OCI-LY3 (cell line): ENCODE data around the gene MPC2.

ENCODE experiments used
- H2AFZ ChIP-seq: fragments of 200-600, 300-600 bp; shearing (Covaris generic); 2 replicates; pipeline ENCODE4 v1.6.0; 2014; ENCODE audit warnings: antibody characterized with exemption, low read depth, low read length
- H3K27ac ChIP-seq: fragments of 200-600, 300-600 bp; sonication (generic); 2 replicates; pipeline ENCODE4 v1.5.1; 2014; ENCODE audit warnings: mild to moderate bottlenecking, low read length, moderate library complexity, mixed read lengths
- H3K27me3 ChIP-seq: fragments of 200-600, 300-600 bp; sonication (generic); 2 replicates; pipeline ENCODE4 v1.6.1; 2014; ENCODE audit warnings: low read depth, low read length, mixed read lengths
- H3K36me3 ChIP-seq: fragments of 200-600, 300-600 bp; sonication (generic); replicated peaks from 2 replicates; pipeline ENCODE3; 2014; ENCODE audit warnings: low read depth, low read length, mixed read lengths
- H3K4me1 ChIP-seq: fragments of 300-600, 200-600 bp; sonication (generic); 2 replicates; pipeline ENCODE4 v1.6.1; 2014; ENCODE audit warnings: low read length, mixed read lengths
- H3K4me2 ChIP-seq: fragments of 200-600, 300-600 bp; sonication (generic); 2 replicates; pipeline ENCODE4 v1.6.1; 2014; ENCODE audit warnings: low read length, mixed read lengths
- H3K4me3 ChIP-seq: fragments of 300-600, 200-600 bp; sonication (generic); 2 replicates; pipeline ENCODE4 v1.5.1; 2014; ENCODE audit warnings: antibody characterized with exemption, mild to moderate bottlenecking, low read length, moderate library complexity
- H3K79me2 ChIP-seq: fragments of 300-600, 200-600 bp; shearing (Covaris generic); 2 replicates; pipeline ENCODE4 v1.6.1; 2014; ENCODE audit warnings: mild to moderate bottlenecking, low read length, mixed read lengths
- H3K9ac ChIP-seq: fragments of 300-600, 200-600 bp; shearing (Covaris generic); 2 replicates; pipeline ENCODE4 v1.6.0; 2014; ENCODE audit warnings: mild to moderate bottlenecking, low read length, moderate library complexity
- H3K9me3 ChIP-seq: fragments of 200-600, 300-600 bp; shearing (Covaris generic); 2 replicates; pipeline ENCODE4 v1.6.1; 2014; ENCODE audit warnings: low read length, mixed read lengths; ENCODE audit not compliant: insufficient read depth
- H4K20me1 ChIP-seq: fragments of 200-600, 300-600 bp; sonication (generic); 2 replicates; pipeline ENCODE4 v1.6.1; 2016; ENCODE audit warnings: low read length, mixed read lengths; ENCODE audit not compliant: insufficient read depth
- EZH2phosphoT487 ChIP-seq: fragments of 200-600 bp; shearing (Covaris generic); IDR thresholded peaks from 2 replicates; pipeline ENCODE4 v1.6.1; 2018; ENCODE audit warnings: antibody characterized with exemption, mixed run types, low read depth
- TF ChIP-seq, protein P1 (sequence below): fragments of 200-600, 300-600 bp; sonication (generic); IDR thresholded peaks from 2 replicates; pipeline ENCODE4 v1.5.1; 2014; ENCODE audit warnings: antibody characterized with exemption, low read length, low read depth

Gene MPC2

DNA sequence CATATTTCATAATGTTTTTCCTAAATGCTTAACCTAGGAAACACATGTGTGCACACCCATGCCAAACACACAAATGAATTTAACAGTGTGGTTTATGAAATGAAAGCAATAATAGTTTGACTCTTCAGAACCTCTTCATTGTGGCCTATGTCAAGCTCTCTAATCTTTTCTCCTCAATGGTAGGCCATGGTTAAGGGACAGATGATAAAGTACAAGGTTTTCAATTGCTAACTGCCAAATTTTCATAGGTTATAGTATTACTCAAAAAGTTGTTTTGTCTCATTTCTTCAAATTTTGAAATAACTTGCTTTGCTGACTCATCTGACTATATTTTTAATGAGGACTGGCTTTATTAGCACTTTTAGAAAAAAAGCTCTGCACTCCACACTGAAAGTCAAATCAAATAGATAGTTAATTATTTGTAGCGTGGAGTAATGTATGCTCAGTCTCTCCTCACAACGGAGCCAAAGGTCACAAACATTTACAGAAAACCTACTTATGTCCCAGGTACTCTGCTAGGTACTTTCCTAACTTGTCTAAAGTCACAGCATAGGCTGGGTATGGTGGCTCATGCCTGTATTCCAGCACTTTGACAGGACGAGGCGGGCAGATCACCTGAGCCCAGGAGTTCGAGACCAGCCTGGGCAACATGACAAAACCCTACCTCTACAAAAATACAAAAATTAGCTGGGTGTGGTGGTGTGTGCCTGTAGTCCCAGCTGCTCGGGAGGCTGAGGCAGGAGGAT is 19.9 kb downstream of the MPC2 start:
- Histone ChIP-seq H2AFZ (no peak overlapping the region), H3K4me1 (peaks cover 7% of the 10 kb centered on the region), H3K27me3 (no peaks in the 10 kb centered on the region), H3K9me3 (no peaks in the 10 kb centered on the region), H3K36me3 (peaks cover 5% of the 10 kb centered on the region), H3K9ac (no peak overlapping the region), H3K79me2 (no peaks in the 10 kb centered on the region), H4K20me1 (no peaks in the 10 kb centered on the region), H3K4me2 (no peak overlapping the region), H3K4me3 (no peak overlapping the region), H3K27ac (no peak overlapping the region)
- TF ChIP-seq, protein P1, sequence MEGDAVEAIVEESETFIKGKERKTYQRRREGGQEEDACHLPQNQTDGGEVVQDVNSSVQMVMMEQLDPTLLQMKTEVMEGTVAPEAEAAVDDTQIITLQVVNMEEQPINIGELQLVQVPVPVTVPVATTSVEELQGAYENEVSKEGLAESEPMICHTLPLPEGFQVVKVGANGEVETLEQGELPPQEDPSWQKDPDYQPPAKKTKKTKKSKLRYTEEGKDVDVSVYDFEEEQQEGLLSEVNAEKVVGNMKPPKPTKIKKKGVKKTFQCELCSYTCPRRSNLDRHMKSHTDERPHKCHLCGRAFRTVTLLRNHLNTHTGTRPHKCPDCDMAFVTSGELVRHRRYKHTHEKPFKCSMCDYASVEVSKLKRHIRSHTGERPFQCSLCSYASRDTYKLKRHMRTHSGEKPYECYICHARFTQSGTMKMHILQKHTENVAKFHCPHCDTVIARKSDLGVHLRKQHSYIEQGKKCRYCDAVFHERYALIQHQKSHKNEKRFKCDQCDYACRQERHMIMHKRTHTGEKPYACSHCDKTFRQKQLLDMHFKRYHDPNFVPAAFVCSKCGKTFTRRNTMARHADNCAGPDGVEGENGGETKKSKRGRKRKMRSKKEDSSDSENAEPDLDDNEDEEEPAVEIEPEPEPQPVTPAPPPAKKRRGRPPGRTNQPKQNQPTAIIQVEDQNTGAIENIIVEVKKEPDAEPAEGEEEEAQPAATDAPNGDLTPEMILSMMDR = no peak
- no peak for TF ChIP-seq EZH2phosphoT487

DNA sequence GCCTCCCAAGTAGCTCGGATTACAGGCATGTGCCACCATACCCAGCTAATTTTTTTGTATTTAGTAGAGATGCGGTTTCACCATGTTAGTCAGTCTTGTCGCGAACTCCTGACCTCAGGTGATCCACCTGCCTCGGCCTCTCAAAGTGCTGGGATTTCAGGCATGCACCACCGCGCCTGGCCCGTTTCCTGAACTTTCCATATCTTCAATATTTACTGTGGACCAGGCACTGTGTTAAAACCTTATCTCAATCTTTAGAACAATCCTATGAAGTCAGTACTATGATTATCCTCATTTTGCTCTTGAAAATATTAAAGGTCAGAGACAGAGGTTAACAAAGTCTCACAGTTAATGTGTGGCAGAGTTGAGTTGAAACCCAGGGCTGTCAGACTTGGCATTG is 21.3 kb downstream of the MPC2 start:
- H2AFZ ChIP-seq = no peak overlapping the region
- TF ChIP-seq, protein P1 = no peak
- no peak for TF ChIP-seq EZH2phosphoT487

DNA sequence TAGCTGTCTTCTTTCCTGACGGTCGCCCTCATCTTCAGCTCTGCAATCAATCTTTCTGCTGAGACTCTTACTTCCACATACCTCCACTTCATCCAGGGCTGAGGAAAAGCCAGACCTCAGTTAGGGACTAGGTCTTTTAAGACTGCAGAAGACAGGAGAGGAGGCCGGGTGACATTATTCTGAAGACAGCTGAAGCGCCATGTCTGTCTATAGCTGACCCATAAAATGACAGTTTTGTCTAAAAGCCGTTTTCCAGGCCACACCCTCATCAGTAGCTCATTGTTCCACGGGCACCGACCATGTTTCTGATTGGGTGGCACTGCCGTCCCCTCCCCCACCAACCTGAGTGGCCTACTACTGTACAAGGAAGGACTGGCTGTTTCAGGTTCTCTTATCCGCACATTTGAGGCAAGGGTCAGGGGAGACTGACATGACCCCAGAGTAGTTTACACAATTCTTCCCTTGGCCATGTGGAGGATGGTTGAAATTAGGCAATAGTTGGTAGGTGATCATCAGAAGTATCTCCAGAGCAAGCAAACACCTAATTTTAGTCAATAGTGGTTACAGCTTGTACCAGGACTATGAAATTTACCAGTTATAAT is 22.9 kb downstream of the MPC2 start, which contains the start of gene ADCY10:
Gene ADCY10, minus strand, starts transcription at position 240 of the 602 bp plus-strand sequence. CDS start 8,994 bp downstream, outside the sequence.
- Histone ChIP-seq H3K79me2 (no peaks in the 10 kb centered on the region), H3K4me2 (no peak within 1 kb of the TSS), H3K36me3 (peaks cover 10% of the 10 kb centered on the region), H4K20me1 (no peaks in the 10 kb centered on the region), H3K9me3 (0 out of 2 replicates have a peak, but pooled peaks cover 5% of the 10 kb centered on the region), H3K4me1 (peaks cover 18% of the 10 kb centered on the region), H3K4me3 (no peak within 1 kb of the TSS), H2AFZ (no peak within 1 kb of the TSS), H3K27me3 (no peaks in the 10 kb centered on the region), H3K27ac (no peak within 1 kb of the TSS), H3K9ac (no peak within 1 kb of the TSS)
- no peak for TF ChIP-seq EZH2phosphoT487
- TF ChIP-seq, protein P1 = no peak

More for the DNA sequence above, 21.3 kb downstream of the MPC2 start:
- Histone ChIP-seq H3K9ac (no peak overlapping the region), H3K4me2 (no peak overlapping the region), H3K36me3 (peaks cover 5% of the 10 kb centered on the region), H3K9me3 (no peaks in the 10 kb centered on the region), H3K27ac (no peak overlapping the region), H3K4me1 (peaks cover 7% of the 10 kb centered on the region), H3K4me3 (no peak overlapping the region), H3K27me3 (no peaks in the 10 kb centered on the region), H3K79me2 (no peaks in the 10 kb centered on the region), H4K20me1 (no peaks in the 10 kb centered on the region)

DNA sequence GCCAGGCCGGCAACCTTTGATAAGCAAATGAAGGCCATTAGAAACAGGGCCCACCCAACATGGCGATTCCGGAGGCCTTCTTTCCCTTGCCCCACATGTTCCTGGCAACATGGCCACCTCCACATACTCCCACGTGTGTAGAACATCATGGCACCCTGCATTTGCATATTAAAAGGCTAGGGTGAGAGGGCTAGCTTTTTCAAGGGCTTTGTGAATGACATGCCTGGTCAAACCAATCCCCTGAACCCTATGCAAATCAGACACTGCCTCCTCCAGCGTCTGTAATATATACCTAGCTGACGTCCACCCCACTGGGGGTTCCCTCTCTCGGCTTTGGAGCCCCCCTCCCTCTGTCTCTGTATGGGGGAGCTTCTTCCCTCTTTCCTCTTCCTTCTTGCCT is 24.6 kb downstream of the MPC2 start:
- Histone ChIP-seq H3K27me3 (no peaks in the 10 kb centered on the region), H3K4me3 (no peak overlapping the region), H3K4me2 (no peak overlapping the region), H3K9ac (no peak overlapping the region), H3K9me3 (0 out of 2 replicates have a peak, but pooled peaks cover 5% of the 10 kb centered on the region), H3K36me3 (peaks cover 10% of the 10 kb centered on the region), H3K27ac (no peak overlapping the region), H2AFZ (no peak overlapping the region), H4K20me1 (no peaks in the 10 kb centered on the region), H3K4me1 (peaks cover 21% of the 10 kb centered on the region), H3K79me2 (no peaks in the 10 kb centered on the region)
- TF ChIP-seq, protein P1 = no peak
- TF ChIP-seq EZH2phosphoT487 = no peak
